NB4 (cell line): ENCODE measurements around the gene MISP.

Source experiments
- CTCF ChIP-seq: IDR thresholded peaks from one replicate; pipeline ENCODE4 v1.5.1; 2012; ENCODE audit warnings: low read depth, low read length
- MAX ChIP-seq: IDR thresholded peaks from 2 replicates; pipeline ENCODE4 v1.6.1; 2011; ENCODE audit warnings: low read depth, low read length

GRCh38 chr19:756821-757688 is 6.1 kb downstream of the MISP start:
- no peak for TF ChIP-seq CTCF
- no peak for TF ChIP-seq MAX
